Measurements from ENCODE around the gene TOR1AIP2.
"Not testable (repeated sequence)": the region's sequence is repeated elsewhere in the genome, so short reads cannot be mapped to it uniquely, and the experiment has no call there.

- not testable (repeated sequence) for TF ChIP-seq CTCF, POLR2A (IDR thresholded peaks at IDR 0.05)
These were observed 21.8 kb downstream of the TOR1AIP2 start for GRCh38 chr1:179855831-179856230.
